ENCODE measurements around the gene TMEM182. TPM values are rescaled to one million over a fixed set of nuclear protein-coding genes. Genes with fewer than 3 reads are reported as not detected.

TMEM182 gene
- total RNA-seq, 1 donor from 2014 or later: 4.2 TPM

DNA sequence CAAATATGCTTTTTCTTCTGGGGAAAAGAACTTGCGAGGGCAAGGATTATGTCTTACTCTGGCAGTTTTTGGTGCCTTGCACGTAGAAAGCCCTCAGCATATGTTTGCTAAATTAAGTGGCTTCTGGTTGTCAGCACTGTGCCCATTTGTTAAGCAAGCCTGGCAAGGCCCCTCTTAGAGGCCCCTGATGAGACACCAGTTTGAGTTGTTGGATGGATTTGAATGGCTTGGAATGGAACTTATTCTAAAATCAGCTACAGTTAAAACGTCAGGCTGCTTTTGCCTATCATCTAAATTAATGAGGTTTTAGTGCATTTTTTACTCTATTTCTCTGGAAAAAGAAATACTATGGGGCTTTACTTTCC is 28.2 kb downstream of the TMEM182 start:
- Mint-ChIP-seq H3K36me3 (ENCODE audit: low read depth) (no peaks in the 10 kb centered on the region), H3K4me1 (ENCODE audit: low read depth) (no peaks in the 10 kb centered on the region), H3K9me3 (ENCODE audit: low read depth) (no peaks in the 10 kb centered on the region), H3K27me3 (ENCODE audit: low read depth) (no peaks in the 10 kb centered on the region), H3K4me3 (ENCODE audit: unreplicated experiment) (no peak overlapping the region), H3K27ac (ENCODE audit: unreplicated experiment) (no peak overlapping the region)
- no peak for DNase-seq (ENCODE audit: low spot score)
- TF ChIP-seq, protein P1, sequence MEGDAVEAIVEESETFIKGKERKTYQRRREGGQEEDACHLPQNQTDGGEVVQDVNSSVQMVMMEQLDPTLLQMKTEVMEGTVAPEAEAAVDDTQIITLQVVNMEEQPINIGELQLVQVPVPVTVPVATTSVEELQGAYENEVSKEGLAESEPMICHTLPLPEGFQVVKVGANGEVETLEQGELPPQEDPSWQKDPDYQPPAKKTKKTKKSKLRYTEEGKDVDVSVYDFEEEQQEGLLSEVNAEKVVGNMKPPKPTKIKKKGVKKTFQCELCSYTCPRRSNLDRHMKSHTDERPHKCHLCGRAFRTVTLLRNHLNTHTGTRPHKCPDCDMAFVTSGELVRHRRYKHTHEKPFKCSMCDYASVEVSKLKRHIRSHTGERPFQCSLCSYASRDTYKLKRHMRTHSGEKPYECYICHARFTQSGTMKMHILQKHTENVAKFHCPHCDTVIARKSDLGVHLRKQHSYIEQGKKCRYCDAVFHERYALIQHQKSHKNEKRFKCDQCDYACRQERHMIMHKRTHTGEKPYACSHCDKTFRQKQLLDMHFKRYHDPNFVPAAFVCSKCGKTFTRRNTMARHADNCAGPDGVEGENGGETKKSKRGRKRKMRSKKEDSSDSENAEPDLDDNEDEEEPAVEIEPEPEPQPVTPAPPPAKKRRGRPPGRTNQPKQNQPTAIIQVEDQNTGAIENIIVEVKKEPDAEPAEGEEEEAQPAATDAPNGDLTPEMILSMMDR (IDR thresholded peaks at IDR 0.05): no peak

DNA sequence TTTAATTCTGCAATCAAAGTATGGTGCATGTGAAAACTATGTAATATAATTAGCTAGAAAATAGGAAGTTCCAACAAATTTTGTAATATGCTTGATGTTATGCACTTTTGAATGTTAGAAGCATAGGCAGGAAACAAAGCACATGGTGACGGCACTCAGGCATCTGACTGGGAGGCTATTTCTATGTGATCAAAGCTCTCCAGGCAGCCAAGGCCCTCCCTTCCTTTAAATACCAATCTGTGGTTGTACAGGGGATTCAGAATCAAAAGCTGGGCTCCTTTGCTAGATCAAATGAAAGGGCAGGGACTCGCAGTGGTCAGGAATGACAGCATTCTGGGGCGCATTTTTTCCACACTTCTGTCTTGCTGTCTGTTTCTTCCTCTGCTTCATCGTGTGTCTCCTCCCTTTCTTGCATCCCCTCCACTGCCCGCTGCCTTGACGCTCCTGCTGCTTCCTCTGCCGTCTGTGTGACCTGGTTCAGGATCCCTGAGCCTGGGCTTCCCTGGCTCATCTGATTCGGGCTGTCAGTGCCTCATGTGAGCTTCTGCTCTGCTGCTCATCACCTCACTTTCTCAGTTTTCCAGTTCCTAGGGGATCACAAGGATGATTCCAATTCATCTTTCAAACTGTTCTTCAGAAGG is 30.9 kb downstream of the TMEM182 start:
- Mint-ChIP-seq H3K4me3 (ENCODE audit: unreplicated experiment) (no peak overlapping the region), H3K27ac (ENCODE audit: unreplicated experiment) (no peak overlapping the region), H3K27me3 (ENCODE audit: low read depth) (no peaks in the 10 kb centered on the region), H3K9me3 (ENCODE audit: low read depth) (no peaks in the 10 kb centered on the region), H3K4me1 (ENCODE audit: low read depth) (no peaks in the 10 kb centered on the region), H3K36me3 (ENCODE audit: low read depth) (peaks cover 1% of the 10 kb centered on the region)
- no peak for DNase-seq (ENCODE audit: low spot score)
- TF ChIP-seq, protein P1 (IDR thresholded peaks at IDR 0.05): no peak

DNA sequence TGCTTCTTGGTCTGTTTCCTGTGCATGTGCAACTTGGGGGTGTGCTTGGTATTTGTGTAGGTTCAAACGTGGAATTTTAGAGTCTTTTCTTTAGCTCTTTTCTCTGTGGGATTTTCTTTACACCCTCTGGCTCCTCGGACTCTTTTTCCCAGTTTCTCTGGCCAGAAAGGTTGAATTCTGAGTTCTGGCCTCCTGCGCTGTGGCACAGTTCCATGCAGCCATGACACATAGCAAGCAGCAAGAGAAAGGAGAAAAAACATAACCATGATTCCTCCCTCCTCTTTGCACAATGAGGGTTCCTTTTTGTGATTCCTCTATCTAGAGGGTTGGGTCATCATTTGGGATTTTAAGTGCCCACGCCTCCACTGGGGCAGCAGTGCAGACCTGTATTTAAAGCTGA is 33.8 kb downstream of the TMEM182 start:
- no peak for DNase-seq (ENCODE audit: low spot score)
- H3K27me3 Mint-ChIP-seq (ENCODE audit: low read depth): no peaks in the 10 kb centered on the region
- no peak overlapping the region for H3K27ac Mint-ChIP-seq (ENCODE audit: unreplicated experiment)
- H3K4me3 Mint-ChIP-seq (ENCODE audit: unreplicated experiment): no peak overlapping the region
- no peaks in the 10 kb centered on the region for H3K4me1 Mint-ChIP-seq (ENCODE audit: low read depth)
- TF ChIP-seq, protein P1 (IDR thresholded peaks at IDR 0.05): no peak
- H3K36me3 Mint-ChIP-seq (ENCODE audit: low read depth): peaks cover 15% of the 10 kb centered on the region
- peaks cover 12% of the 10 kb centered on the region for H3K9me3 Mint-ChIP-seq (ENCODE audit: low read depth)

DNA sequence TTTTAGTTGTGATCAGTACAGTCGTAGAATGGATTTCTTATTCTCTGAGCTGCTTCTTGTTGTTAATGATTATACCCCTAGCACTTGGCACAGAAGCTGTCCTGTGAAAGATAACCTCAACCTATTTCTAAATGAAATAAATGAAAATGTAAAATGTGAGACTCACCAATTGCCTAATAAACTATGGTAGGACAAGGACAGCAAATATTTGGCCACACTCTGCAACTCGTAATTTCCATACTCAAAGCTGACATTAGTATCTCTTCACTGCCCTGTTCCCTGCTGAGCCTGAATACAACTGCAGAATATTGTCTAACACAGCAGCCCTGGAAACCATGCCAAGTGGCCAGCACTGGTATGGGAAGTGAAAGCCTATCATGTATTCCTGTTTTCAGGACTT is 34.5 kb downstream of the TMEM182 start:
- TF ChIP-seq, protein P1 (IDR thresholded peaks at IDR 0.05): no peak
- DNase-seq (ENCODE audit: low spot score): no peak
- H3K36me3 Mint-ChIP-seq (ENCODE audit: low read depth): peaks cover 18% of the 10 kb centered on the region
- no peaks in the 10 kb centered on the region for H3K4me1 Mint-ChIP-seq (ENCODE audit: low read depth)
- H3K27ac Mint-ChIP-seq (ENCODE audit: unreplicated experiment): no peak overlapping the region
- no peaks in the 10 kb centered on the region for H3K27me3 Mint-ChIP-seq (ENCODE audit: low read depth)
- no peak overlapping the region for H3K4me3 Mint-ChIP-seq (ENCODE audit: unreplicated experiment)
- H3K9me3 Mint-ChIP-seq (ENCODE audit: low read depth): peaks cover 17% of the 10 kb centered on the region

DNA sequence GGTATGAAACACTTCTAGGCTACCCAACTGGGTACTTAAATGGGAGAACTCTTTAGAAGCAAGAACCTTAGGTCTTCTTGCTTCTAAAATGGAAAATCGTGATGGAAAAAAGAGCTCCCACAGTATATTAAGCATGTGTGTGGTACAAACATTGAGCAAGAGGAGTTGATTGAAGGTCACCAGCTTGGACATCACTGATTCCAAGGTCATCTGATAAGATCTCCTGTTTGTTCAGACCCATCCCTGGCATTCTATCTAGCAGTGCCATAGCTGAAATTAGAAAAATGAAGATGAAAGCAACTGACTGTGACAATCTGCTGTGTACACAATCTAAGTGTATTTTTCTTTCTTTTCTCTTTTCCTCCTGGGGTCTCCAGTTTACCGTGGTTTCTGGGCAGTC is 35.7 kb downstream of the TMEM182 start:
- H3K27me3 Mint-ChIP-seq (ENCODE audit: low read depth): no peaks in the 10 kb centered on the region
- H3K9me3 Mint-ChIP-seq (ENCODE audit: low read depth): peaks cover 27% of the 10 kb centered on the region
- H3K27ac Mint-ChIP-seq (ENCODE audit: unreplicated experiment): no peak overlapping the region
- TF ChIP-seq, protein P1 (IDR thresholded peaks at IDR 0.05): no peak
- DNase-seq (ENCODE audit: low spot score): no peak
- H3K4me3 Mint-ChIP-seq (ENCODE audit: unreplicated experiment): no peak overlapping the region
- H3K36me3 Mint-ChIP-seq (ENCODE audit: low read depth): peaks cover 21% of the 10 kb centered on the region
- no peaks in the 10 kb centered on the region for H3K4me1 Mint-ChIP-seq (ENCODE audit: low read depth)

Data from chondrocyte (in vitro differentiated cells).